CD4-positive, CD25-positive, alpha-beta regulatory T cell (primary cell): ENCODE measurements around the gene TMEM217. TPM values are rescaled to one million over a fixed set of nuclear protein-coding genes. Genes with fewer than 3 reads are reported as not detected.
A peak's percentile ranks its signal among the peaks of the same experiment; 100 is the strongest.
"Not testable (repeated sequence)": the region's sequence is repeated elsewhere in the genome, so short reads cannot be mapped to it uniquely, and the experiment has no call there.

Experiments used
- ATAC-seq, 2 donors: fragments of 150-1000 bp; cut with Tn5 transposase; one replicate each; pipeline ENCODE4 v1.10.0; 2021; ENCODE audit warnings: low read depth in 2 of 2, moderate number of reproducible peaks in 2 of 2, moderate library complexity in 1 of 2
- DNase-seq, 3 donors: peaks; one replicate each; pipeline versions ENCODE4 v3.0.0 to v3.0.0-alpha.2; 2012 to 2022; ENCODE audit warnings: mixed read lengths in 1 of 3
- H3K27ac ChIP-seq: one replicate; pipeline ENCODE4 v1.7.0; 2013; ENCODE audit warnings: mild to moderate bottlenecking, low read length; ENCODE audit not compliant: insufficient read depth, poor library complexity, severe bottlenecking
- H3K27me3 ChIP-seq: one replicate; pipeline ENCODE4 v1.7.0; 2013; ENCODE audit warnings: low read length; ENCODE audit not compliant: control insufficient read depth, insufficient read depth
- H3K36me3 ChIP-seq: one replicate; pipeline ENCODE4 v1.7.0; 2013; ENCODE audit warnings: mild to moderate bottlenecking, low read length, moderate library complexity; ENCODE audit not compliant: control insufficient read depth, insufficient read depth
- H3K4me1 ChIP-seq: 2 replicates; pipeline ENCODE4 v1.7.0; 2013; ENCODE audit warnings: mild to moderate bottlenecking, low read length; ENCODE audit not compliant: insufficient read depth, control insufficient read depth, poor library complexity, severe bottlenecking
- H3K4me3 ChIP-seq: one replicate; pipeline ENCODE4 v1.7.0; 2013; ENCODE audit warnings: low read depth, mild to moderate bottlenecking, low read length, moderate library complexity
- H3K9me3 ChIP-seq, 2 experiments: 1 replicate in 1 of 2; 2 replicates in 1 of 2; pipeline ENCODE4 v1.7.0; 2013; ENCODE audit warnings: low read length in 2 of 2, mild to moderate bottlenecking in 1 of 2, moderate library complexity in 1 of 2; ENCODE audit not compliant: control insufficient read depth in 2 of 2
- H3K27ac Mint-ChIP-seq, 3 donors: one replicate each; pipeline ENCODE4 v1.8.0; 2020 to 2022; ENCODE audit warnings: mild to moderate bottlenecking in 3 of 3, mixed read lengths in 3 of 3, moderate library complexity in 2 of 3
- H3K27me3 Mint-ChIP-seq: one replicate; pipeline ENCODE4 v1.8.0; 2022; ENCODE audit warnings: mild to moderate bottlenecking, mixed read lengths
- H3K36me3 Mint-ChIP-seq: one replicate; pipeline ENCODE4 v1.8.0; 2020; ENCODE audit warnings: mixed read lengths
- H3K4me1 Mint-ChIP-seq, 4 donors: one replicate each; pipeline ENCODE4 v1.8.0; 2020 to 2022; ENCODE audit warnings: mixed read lengths in 4 of 4, mild to moderate bottlenecking in 1 of 4
- H3K4me3 Mint-ChIP-seq, 4 donors: one replicate each; pipeline ENCODE4 v1.8.0; 2020 to 2022; ENCODE audit warnings: mild to moderate bottlenecking in 4 of 4, mixed read lengths in 4 of 4, moderate library complexity in 3 of 4
- H3K9me3 Mint-ChIP-seq, 7 donors: one replicate each; pipeline ENCODE4 v1.8.0; 2020 to 2022; ENCODE audit warnings: mixed read lengths in 7 of 7, mild to moderate bottlenecking in 3 of 7, moderate library complexity in 2 of 7
- polyA plus RNA-seq, 4 donors: library from polyadenylated mRNA; unstranded; fragments of 300-500 nt; fragmentation: Illumina TruSeq; gene quantifications; one replicate each; pipeline ENCODE4 v1.2.3, GENCODE V29; 2021
- total RNA-seq: library from RNA; stranded (reverse); gene quantifications from one replicate; pipeline ENCODE4 v1.2.3, GENCODE V29; 2022

Gene TMEM217
- total and polyA plus RNA-seq, 5 donors from 2014 or later, result 0.38 to 1.4 (median 0.79) TPM

DNA sequence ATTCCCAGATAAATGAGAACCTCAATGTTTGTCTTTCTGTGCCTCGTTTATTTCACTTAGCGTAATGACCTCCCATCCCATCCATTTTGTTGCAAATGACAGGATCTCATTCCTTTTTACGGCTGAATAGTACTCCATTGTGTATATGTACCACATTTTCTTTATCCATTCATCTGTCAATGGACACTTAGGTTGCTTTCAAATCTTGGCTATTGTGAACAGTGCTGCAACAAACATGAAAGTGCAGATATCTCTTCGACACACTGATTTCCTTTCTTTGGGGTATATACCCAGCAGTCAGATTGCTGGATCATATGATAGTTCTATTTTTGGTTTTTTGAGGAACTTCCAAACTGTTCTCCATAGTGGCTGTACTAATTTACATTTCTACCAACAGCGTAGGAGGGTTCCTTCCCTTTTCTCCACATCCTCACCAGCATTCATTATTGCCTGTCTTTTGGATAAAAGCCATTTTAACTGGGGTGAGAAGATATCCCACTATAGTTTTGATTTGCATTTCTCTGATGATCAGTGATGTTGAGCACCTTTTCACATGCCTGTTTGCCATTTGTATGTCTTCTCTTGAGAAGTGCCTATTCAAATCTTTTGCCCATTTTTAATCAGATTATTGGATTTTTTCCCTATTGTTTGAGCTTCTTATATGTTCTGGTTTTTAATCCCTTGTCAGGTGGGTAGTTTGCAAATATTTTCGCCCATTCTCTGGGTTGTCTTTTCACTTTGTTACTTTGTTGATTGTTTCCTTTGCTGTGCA lies 71.8 kb downstream of the TMEM217 start:
- H3K9me3 ChIP-seq, H3K27me3 ChIP-seq, DNase-seq, H3K4me3 ChIP-seq, H3K27ac ChIP-seq, ATAC-seq, H3K36me3 Mint-ChIP-seq, H3K36me3 ChIP-seq, H3K9me3 Mint-ChIP-seq, H3K27me3 Mint-ChIP-seq: not testable (repeated sequence)
- peaks cover 37% of the 10 kb centered on the region for H3K4me1 ChIP-seq
- peaks cover 4 to 70% (median 19%) of the 10 kb centered on the region in 4 donors for H3K4me1 Mint-ChIP-seq
- peak overlapping the region; percentile 60 to 87 (median 60) for H3K27ac Mint-ChIP-seq
- H3K4me3 Mint-ChIP-seq, result peak overlapping the region; percentile 47 to 81 (median 58)

DNA sequence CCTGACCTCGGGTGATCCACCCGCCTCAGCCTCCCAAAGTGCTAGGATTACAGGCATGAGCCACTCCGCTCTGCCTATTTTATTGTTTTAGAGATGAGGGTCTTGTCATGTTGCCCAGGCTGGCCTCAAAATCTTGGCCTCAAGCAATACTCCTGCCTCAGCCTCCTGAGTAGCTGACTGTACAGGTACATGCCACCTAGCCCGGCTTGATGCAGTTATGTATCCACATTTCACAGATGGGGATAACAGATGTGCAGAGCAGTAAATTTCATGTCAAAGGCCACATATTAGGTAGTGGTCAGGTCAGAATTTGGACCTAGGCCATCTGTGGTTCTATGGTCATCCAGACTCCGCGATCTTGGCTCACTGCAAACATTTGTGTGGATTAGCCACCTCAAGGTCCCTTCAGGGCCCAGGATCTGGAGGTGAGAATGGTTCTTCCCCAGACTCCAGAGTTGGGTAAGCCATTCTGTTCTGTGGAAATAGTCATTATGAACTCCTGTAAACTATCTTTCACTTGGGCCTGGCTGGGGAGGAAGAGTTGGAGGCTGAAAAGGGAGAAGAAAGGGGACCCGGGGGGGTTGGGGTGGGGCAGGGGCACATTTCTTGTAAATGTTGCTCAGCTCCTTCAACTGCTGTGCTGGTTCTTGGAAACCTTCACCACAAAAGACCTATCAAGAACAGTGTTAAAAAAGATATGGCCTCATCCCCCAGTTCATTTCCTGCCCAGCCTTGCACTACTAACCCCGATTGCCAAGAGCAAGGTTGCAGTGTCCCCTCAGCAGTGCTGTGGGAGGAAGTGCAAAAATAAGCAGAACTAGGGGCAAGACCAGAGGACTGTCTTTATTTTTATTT lies 75.0 kb downstream of the TMEM217 start:
- Histone ChIP-seq H3K27ac (peak overlapping the region; percentile 70), H3K27me3 (no peaks in the 10 kb centered on the region), H3K4me1 (peaks cover 43% of the 10 kb centered on the region), H3K4me3 (peak overlapping the region; percentile 57), H3K9me3 (no peaks in the 10 kb centered on the region), H3K36me3 (no peaks in the 10 kb centered on the region)
- DNase-seq (peak in 2 of 3 donors; percentile 70 to 98), ATAC-seq (peak; percentile 99)
- Mint-ChIP-seq H3K27me3 (no peaks in the 10 kb centered on the region), H3K27ac (peak overlapping the region; percentile 77 to 91 (median 91)), H3K4me3 (peak overlapping the region; percentile 68 to 86 (median 72)), H3K36me3 (peaks cover 3% of the 10 kb centered on the region), H3K4me1 (peaks cover 7 to 72% (median 23%) of the 10 kb centered on the region in 4 donors), H3K9me3 (no peaks in the 10 kb centered on the region)

GRCh38 chr6:37180610-37181009 lies 77.3 kb downstream of the TMEM217 start:
- H3K27ac Mint-ChIP-seq, result peak overlapping the region in 2 of 3 donors; percentile 42 to 90
- H3K36me3 ChIP-seq, H3K27me3 Mint-ChIP-seq, H3K27me3 ChIP-seq, H3K4me3 Mint-ChIP-seq, H3K27ac ChIP-seq, H3K4me3 ChIP-seq, ATAC-seq, DNase-seq, H3K9me3 Mint-ChIP-seq, H3K9me3 ChIP-seq: not testable (repeated sequence)
- peaks cover 53% of the 10 kb centered on the region for H3K4me1 ChIP-seq
- H3K4me1 Mint-ChIP-seq, result peaks cover 18 to 72% (median 39%) of the 10 kb centered on the region in 4 donors
- H3K36me3 Mint-ChIP-seq, result peaks cover 13% of the 10 kb centered on the region

DNA sequence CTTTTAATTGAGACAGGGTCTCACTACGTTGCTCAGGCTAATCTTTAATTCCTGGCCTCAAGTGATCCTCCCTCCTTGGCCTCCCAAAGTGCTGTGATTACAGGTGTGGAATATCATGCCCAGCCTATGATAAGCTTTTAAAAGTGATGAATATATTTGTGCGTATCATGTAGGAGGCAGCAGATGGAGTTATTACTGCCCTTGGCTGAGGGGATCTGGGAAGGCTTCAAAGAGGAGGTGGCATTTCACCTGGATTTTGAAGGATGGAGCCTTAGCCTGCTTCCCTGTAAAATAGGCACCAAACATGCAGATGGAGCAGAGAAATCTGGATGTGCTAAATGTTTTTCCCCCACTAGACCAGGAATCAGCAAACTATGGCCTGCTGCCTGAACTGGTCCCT lies 77.9 kb downstream of the TMEM217 start:
- H3K4me3 ChIP-seq, result no peak overlapping the region
- no peaks in the 10 kb centered on the region for H3K27me3 ChIP-seq
- Mint-ChIP-seq H3K27ac (peak overlapping the region in 1 of 3 donors; percentile 52), H3K27me3 (no peaks in the 10 kb centered on the region), H3K4me1 (peaks cover 24 to 76% (median 44%) of the 10 kb centered on the region in 4 donors), H3K36me3 (peaks cover 18% of the 10 kb centered on the region), H3K4me3 (no peak overlapping the region), H3K9me3 (peaks cover 0 to 2% (median 0%) of the 10 kb centered on the region in 7 donors)
- no peak for DNase-seq
- ATAC-seq, result no peak
- H3K4me1 ChIP-seq, result peaks cover 58% of the 10 kb centered on the region
- H3K36me3 ChIP-seq, result peaks cover 10% of the 10 kb centered on the region
- no peaks in the 10 kb centered on the region for H3K9me3 ChIP-seq
- no peak overlapping the region for H3K27ac ChIP-seq

DNA sequence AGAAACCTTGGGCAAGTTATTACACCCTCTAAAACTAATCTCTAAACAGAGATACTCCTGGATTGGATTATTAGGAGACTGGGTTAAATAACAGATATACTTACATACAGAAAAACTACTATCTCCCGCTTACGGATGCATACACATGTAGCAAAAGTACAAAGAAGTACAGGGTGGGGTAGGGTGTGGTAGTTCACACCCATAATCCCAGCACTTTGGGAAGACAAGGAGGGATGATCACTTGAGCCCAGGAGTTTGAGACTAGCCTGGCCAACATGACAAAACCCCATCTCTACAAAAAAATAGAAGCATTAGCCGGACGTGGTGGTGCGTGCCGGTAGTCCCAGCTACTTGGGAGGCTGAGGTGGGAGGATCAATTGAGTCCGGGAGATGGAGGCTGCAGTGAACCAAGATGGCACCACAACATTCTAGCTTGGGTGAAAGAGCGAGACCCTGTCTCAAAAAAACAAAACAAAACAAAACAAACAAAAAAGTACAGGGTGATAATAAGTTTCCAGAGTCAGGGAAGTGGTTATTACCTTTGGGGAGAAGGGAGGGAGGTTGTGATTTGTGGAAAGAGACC lies 79.9 kb downstream of the TMEM217 start:
- no peak overlapping the region for H3K27ac ChIP-seq

DNA sequence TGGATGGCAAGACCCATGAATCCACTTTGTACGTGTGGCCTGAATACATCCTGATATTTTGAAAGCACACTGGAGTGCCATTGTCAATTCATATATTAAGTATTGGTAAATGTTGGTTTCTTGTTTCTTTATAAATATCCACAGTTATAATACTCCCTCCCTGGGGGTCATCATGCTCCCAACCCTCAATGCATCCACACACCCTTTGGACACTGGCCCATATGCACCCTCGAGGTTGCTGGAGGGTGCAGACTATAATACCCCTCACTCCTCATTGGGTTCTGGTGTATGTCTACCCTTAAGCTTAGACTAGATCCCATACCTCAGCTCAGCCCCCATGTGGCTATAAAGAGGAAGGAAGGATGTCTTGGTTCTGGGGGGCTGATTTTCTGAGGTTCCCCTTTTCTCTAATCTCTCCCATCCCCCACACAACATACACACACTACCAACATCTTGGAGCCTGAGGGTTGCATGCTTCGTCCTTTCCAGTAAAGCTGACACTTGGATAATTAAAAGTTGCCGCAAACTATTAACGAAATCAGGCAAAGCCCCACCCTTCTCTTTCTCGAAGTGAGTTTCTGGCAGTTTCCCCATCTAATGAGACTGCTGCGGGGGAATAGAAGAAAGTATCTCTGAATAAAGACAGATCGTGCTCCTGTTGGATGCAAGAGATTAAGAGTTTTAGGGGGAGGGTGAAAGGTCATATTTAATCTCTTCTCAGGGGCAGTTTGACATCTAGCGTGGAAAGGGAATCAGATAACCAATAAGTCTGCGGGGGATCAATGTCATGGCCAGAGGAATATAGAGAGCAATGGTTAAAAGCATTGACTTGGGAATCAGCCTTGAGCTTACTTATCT lies 80.6 kb downstream of the TMEM217 start:
- H3K27me3 Mint-ChIP-seq, result no peaks in the 10 kb centered on the region
- no peak overlapping the region for H3K4me3 ChIP-seq
- DNase-seq (peak in 1 of 3 donors; percentile 65), ATAC-seq (peak in 1 of 2 donors; percentile 10)
- peak overlapping the region in 3 of 4 donors; percentile 47 to 73 (median 64) for H3K4me3 Mint-ChIP-seq
- peaks cover 43 to 82% (median 58%) of the 10 kb centered on the region in 4 donors for H3K4me1 Mint-ChIP-seq
- no peak overlapping the region for H3K27ac ChIP-seq
- peak overlapping the region; percentile 84 to 94 (median 91) for H3K27ac Mint-ChIP-seq
- no peaks in the 10 kb centered on the region for H3K9me3 ChIP-seq
- peaks cover 46% of the 10 kb centered on the region for H3K36me3 Mint-ChIP-seq
- peaks cover 37% of the 10 kb centered on the region for H3K36me3 ChIP-seq
- H3K4me1 ChIP-seq, result peaks cover 66% of the 10 kb centered on the region
- H3K27me3 ChIP-seq, result no peaks in the 10 kb centered on the region
- peaks cover 0 to 2% (median 0%) of the 10 kb centered on the region in 7 donors for H3K9me3 Mint-ChIP-seq

More for the DNA sequence above, 79.9 kb downstream of the TMEM217 start:
- ATAC-seq (no peak), DNase-seq (no peak)
- H3K9me3 ChIP-seq, result no peaks in the 10 kb centered on the region
- Mint-ChIP-seq H3K36me3 (peaks cover 38% of the 10 kb centered on the region), H3K4me3 (peak overlapping the region in 2 of 4 donors; percentile 64 to 89), H3K27me3 (no peaks in the 10 kb centered on the region), H3K27ac (peak overlapping the region; percentile 21 to 78 (median 52)), H3K4me1 (peaks cover 40 to 82% (median 59%) of the 10 kb centered on the region in 4 donors), H3K9me3 (peaks cover 0 to 2% (median 0%) of the 10 kb centered on the region in 7 donors)
- peaks cover 66% of the 10 kb centered on the region for H3K4me1 ChIP-seq
- peaks cover 31% of the 10 kb centered on the region for H3K36me3 ChIP-seq
- no peaks in the 10 kb centered on the region for H3K27me3 ChIP-seq
- H3K4me3 ChIP-seq, result no peak overlapping the region
